DMS 273 treated with DMSO at 0.1 percent for 48 hours (cell line): ENCODE measurements around the gene NDUFAF3.
A peak's percentile ranks its signal among the peaks of the same experiment; 100 is the strongest.

Experiments
- DNase-seq: peaks from one replicate; lab custom pipeline; 2025; lab: John Stamatoyannopoulos, UW

The NDUFAF3 gene, protein sequence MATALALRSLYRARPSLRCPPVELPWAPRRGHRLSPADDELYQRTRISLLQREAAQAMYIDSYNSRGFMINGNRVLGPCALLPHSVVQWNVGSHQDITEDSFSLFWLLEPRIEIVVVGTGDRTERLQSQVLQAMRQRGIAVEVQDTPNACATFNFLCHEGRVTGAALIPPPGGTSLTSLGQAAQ

DNA sequence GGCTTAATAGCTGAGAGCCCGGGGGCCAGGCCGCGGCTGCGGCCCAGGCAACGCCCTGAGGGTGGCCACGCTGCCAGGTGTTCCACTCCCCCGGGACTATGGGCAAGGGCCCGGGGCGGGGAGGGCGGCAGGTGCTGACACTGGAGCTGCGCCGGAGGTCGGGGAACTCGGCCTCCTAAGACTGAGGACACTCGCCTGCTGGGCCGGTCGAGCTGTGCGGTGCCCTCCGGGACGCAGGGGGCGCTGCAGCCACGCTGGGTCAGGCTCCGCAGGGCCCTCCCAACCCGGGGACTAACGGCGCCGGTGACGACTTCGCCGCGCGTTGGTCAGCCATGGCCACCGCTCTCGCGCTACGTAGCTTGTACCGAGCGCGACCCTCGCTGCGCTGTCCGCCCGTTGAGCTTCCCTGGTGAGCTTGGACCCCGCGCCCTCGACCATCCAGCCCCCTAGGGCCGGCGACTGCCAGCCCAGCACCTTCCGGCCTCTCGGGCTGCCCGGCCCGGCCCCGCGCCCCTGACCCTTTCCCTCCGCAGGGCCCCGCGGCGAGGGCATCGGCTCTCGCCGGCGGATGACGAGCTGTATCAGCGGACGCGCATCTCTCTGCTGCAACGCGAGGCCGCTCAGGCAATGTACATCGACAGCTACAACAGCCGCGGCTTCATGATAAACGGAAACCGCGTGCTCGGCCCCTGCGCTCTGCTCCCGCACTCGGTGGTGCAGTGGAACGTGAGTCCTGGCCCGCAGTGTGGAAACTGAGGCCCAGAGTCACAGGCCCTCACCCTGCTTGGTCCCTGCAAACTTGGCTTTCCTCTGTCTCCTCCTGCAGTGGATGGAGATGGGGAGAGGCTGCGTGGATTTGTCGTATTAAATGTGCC lies at the start of gene NDUFAF3:
Gene NDUFAF3, plus strand, starts transcription at position 309 of the 875 bp plus-strand sequence. Its CDS starts 24 bp downstream, at position 333.
- DNase-seq, result peak; percentile 76

- no peak for DNase-seq
Observed at GRCh38 chr3:48974076-48974864, 47.7 kb upstream of the NDUFAF3 start.

DNA sequence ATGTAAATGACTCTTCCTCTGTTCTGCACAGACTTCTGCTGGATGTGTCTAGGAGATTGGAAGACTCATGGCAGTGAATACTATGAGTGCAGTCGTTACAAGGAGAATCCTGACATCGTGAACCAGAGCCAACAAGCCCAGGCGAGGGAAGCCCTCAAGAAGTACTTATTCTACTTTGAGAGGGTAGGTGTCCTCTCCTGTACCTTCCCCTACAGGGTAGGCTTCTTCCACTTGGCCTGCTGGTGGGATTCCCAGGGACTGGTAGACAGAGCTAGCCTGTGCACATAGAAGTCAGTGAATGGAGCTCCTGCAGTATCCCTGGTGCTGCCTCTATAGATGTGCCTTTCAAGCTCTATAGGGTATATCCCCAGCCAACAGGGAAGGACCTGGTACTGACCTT lies 42.5 kb upstream of the NDUFAF3 start:
- DNase-seq, result no peak

- DNase-seq, result no peak
Observed at GRCh38 chr3:48980295-48980694, 41.6 kb upstream of the NDUFAF3 start.

DNA sequence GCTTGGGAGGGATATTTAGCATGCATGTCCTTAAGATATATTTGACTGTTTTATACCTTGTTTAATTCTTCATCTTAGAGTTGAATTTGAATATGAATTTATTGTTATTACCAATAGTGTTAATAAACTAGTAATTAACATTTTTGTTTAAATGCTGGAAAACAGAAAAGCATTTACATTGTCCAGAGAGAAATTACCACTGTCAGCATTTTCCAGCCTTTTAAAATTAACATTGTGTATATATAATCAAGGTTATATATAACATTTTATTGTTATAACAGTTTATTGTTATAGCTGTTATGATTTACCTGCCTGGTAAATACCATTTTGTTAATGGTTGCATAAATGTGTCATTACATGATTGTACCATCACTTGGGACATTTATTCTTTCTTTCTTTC lies 39.9 kb upstream of the NDUFAF3 start:
- no peak for DNase-seq

DNA sequence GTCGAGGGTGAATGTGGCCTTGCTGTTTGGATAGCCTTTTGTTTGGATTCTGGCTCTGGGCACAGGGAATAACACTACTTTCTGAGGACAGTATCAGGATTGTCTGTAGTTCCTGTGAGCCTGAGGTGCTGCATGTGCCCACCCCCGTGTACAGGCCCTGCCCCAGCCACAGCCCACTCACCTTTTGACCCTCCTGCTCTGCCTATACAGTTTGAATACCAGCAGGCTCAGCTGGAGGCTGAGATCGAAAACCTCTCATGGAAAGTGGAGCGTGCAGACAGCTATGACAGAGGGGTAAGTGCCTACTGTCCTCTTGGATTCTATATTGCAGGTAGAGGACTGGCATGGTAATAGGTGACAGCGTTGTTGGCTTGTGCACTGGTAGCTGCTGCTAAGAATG lies 39.2 kb upstream of the NDUFAF3 start:
- DNase-seq, result no peak

GRCh38 chr3:48983096-48983495 lies 38.8 kb upstream of the NDUFAF3 start:
- no peak for DNase-seq

DNA sequence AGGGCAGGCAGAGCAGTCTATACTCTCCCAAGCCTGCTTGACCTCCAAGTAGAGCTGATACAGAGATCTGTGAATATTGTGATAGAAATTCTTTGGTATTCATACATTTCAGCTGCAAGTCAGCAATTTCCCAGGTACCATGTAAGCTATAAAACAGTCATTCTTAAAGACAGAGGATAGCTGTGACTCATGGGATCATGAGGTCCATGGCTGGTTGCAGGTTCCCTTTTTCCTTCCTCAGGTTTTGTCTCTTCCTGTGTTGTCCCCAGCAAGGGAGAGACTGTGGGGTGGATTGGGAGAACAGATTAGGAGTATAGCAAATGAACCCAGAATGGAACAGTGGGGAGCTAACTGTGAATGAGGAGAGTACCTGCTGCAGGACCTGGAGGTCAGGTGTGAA lies 37.3 kb upstream of the NDUFAF3 start:
- DNase-seq, result no peak

DNA sequence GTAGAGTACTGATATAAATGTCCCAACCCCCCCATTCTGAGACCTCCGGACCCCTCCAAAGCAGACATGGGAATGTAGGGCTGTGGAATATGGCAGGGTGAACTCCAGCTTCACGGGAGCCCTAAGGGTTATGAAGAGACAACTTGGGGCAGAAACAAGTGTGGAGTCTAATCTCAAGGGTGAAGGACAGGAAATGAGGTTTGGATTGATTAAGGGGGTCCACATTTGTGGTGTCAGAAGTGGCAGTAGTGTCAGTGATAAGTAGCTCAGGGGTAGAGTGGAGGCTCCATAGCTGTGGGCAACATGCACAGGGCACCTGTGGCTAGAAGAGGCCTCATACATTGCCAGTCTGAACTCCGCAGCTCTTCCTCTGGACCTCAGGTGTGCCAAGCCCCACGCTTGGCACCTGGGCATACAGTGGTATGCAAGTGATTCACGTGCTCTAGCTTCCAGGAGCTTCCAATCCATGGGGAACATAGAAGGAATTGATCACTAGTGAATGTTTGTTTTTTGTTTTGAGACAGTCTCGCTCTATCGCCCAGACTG lies 36.0 kb upstream of the NDUFAF3 start:
- no peak for DNase-seq

- no peak for DNase-seq
Observed at GRCh38 chr3:48989126-48989795, 32.7 kb upstream of the NDUFAF3 start.

DNA sequence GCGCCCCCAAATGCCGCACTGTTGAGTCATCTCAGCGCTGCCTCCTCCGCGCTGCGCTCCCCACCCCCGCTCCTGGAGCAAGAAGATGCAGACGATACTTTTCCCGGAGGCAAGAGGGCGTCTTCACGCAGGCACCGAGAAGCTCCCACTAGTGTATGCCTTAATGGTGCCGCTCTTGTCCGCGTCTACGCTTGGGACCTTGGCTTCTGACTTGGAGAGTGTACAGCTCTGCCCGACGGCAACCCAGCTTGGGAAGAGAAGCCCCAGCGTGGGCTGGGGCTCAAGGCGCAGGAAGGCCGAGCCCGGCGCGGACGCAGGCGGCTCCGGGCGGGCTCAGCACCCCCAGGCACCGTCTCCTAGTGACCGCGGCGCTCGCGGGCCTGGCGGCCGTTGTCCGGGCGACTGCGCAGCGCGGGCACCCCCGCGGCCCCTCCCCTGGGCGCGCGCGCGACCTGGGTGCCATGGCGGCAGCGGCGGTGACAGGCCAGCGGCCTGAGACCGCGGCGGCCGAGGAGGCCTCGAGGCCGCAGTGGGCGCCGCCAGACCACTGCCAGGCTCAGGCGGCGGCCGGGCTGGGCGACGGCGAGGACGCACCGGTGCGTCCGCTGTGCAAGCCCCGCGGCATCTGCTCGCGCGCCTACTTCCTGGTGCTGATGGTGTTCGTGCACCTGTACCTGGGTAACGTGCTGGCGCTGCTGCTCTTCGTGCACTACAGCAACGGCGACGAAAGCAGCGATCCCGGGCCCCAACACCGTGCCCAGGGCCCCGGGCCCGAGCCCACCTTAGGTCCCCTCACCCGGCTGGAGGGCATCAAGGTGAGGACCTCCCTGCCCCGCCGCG lies 31.9 kb upstream of the NDUFAF3 start, which contains the start of gene P4HTM:
Gene P4HTM, plus strand, starts transcription at position 446 of the 840 bp plus-strand sequence. Its CDS starts 16 bp downstream, at position 462.
- DNase-seq, result no peak

DNA sequence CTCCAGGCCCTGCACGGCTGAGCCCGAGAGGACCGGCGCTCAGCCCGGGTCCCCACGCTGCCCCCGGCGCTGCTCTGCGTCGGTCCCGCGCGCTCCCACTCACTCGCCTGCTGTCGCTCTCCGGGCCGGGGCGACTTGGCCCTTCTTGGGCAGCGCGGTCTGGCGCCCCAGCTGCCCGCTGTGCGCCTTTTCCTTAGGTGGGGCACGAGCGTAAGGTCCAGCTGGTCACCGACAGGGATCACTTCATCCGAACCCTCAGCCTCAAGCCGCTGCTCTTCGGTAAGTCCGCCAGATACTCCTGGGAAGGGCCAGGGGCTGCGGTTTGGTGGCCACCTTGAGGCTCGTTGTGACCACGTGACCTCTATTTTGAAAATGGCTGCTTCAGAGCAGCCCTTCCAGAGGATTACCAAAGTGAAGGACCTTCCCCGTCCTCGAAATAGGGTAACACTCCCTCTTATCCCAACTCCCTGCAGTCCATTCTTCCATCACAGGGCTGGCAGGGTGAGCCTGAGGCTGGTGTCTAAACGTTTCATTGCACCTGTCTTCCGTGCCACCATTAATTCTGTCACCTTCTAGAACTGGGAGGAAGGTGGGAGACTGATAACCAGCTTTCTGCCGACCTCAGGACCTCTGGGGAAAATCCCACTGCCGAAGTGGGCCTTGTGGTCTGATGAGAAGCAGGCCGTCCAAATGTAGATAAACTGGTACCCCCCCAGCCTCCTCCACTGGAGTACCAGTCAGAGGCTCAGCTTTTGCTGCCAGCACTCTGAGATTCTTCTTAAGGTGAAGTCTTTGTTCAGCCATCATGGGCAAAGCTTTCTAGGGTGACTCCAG lies 31.1 kb upstream of the NDUFAF3 start:
- DNase-seq, result no peak

GRCh38 chr3:48991851-48992545 lies 29.9 kb upstream of the NDUFAF3 start:
- no peak for DNase-seq

DNA sequence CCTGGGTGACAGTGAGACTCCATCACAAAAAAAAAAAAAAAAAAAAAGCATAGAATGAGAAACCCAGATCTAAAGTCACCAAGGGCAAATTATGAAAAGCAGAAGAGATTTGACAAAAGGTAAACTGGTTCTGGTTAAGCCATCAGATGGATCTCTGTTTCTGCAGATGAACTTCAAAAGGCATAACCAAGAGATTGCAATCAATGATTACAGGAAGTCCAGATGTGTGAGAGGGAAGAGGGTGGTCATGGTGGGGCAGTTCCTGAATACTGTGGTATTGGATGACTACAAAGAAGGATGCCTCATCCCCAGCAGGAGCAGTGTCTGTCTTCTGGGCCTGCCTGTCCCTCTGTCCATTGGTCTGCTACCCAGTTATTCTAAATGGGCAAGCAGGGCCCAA lies 28.1 kb upstream of the NDUFAF3 start:
- DNase-seq, result no peak

GRCh38 chr3:48996640-48997039 lies 25.3 kb upstream of the NDUFAF3 start:
- DNase-seq, result no peak

GRCh38 chr3:48997102-48997635 lies 24.8 kb upstream of the NDUFAF3 start:
- DNase-seq, result no peak

- no peak for DNase-seq
Observed at GRCh38 chr3:48997714-48998637, 23.9 kb upstream of the NDUFAF3 start.
